IPS DF 4.7 (cell line): ENCODE data around the gene CDK19.
"Not testable (repeated sequence)": the region's sequence is repeated elsewhere in the genome, so short reads cannot be mapped to it uniquely, and the experiment has no call there.

Source experiments
- DNase-seq: peaks from one replicate; pipeline ENCODE4 v3.0.0-alpha.2; 2013; ENCODE audit warnings: low spot score; ENCODE audit errors: extremely low read depth

The CDK19 gene

DNA sequence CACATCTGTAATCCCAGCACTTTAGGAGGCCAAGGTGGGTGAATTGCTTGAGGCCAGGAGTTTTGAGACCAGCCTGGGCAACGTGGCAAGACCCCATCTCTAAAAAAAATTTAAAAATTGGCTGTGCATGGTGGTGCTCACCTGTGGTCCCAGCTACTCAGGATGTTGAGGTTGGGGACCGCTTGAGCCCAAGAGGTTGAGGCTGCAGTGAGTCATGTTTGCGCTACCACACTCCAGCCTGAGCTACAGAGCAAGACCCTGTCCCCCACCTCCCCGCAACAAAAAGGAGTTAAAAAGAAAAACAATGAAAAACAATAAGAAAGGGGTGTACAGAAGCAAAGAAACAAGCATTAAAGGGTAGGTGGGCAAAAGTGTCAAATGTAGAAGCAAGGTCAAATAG is 57.3 kb downstream of the CDK19 start:
- no peak for DNase-seq

DNA sequence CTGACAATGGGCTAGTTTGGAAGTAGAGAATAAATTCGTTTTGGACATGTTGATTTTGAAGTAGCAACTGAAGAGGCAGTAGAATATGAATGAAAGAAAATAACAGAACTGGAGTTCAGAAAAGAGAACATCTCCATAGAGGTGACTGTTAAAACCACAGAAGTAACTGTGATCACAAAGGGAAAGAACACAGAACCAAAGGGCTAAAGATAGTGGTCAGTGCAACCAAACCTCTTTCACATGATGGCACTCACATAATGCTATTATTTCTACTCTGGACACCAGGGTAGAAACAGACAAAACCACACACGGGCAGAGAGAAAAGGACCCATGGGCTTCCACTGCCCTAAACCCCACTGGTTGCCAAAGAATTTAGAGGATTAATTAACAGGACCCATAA is 58.5 kb downstream of the CDK19 start:
- DNase-seq: no peak

DNA sequence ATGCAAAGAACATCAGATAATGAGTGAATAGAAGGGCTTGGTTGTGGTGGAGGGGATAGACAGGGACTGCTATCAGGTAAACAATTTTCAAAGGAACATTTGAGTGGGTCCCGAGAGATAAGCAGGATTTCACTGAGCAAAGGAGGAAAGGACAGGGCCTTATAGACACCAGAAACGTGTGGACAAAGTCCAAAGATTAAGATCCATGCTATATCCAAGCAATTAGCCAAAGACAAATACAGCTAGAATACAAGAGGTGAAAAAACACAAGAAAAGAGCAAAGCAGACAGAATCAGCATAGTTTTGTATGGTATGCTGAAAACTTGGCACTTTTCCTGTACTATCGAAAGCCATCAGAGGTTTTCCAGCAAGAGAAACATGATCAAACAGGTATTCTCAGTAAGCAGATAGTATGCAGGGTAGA is 59.8 kb downstream of the CDK19 start:
- no peak for DNase-seq

DNA sequence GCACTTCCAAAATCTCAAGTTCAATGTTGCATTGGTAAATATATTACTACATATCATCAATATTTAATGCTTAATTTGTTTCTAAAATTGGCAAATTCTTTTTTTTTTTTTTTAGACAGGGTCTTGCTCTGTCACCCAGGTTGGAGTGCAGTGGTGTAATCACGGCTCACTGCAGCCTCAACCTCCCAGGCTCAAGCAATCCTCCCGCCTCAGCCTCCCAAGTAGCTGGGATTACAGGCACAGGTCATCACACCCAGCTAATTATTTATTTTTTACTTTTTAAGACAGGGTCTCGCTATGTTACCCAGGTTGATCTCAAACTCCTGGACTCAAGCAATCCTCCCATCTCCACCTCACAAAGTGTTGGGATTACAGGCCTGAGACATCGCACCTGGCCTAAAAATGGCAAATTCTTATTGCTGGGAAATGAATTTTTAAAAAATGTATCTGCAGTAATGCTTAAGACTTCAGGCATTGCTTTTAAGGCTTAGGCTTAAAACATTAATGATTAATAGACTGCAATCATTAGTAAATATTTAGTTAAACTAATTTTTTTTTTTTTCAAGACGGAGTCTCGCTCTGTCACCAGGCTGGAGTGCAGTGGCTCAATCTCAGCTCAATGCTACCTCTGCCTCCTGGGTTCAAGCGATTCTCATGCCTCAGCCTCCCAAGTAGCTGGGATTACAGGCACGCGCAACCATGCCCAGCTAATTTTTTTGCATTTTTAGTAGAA is 61.2 kb downstream of the CDK19 start:
- DNase-seq: not testable (repeated sequence)

DNA sequence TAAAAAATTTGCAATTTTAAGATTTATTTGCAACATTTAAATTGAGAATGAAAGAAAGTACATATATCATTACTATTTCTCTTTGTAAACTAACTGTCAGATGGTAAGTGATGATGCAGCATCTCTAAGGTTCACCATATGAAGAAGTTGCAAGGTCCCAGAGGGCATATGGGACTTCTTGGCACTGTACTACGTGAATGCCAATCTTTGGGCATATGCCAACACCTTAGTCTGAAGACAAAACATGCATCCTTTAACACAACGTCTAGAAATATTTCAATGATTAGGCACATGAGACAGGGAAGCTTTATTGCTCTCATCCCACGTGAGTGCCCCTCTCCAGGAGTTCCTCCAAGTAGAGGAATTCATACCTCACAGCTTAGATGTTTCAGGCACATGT is 66.8 kb downstream of the CDK19 start:
- no peak for DNase-seq

DNA sequence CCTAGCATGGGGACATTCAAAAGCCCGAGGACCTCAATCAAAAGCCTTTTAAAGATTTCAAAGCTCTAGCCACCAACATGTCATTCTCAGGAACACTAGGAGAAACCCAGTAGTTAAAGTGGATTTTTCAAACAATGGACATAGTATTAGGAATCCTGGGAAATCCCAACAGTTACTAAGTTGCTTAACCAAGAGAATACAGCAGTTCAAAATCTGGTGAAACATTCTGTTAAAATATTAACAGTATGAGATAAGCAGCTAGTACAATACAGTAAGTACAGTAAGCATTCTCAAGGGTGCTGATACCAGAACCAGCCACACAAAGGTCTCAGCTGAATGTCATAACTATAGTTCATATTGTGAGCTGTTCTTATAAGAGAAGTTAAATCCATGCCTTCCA is 68.6 kb downstream of the CDK19 start:
- DNase-seq: no peak

DNA sequence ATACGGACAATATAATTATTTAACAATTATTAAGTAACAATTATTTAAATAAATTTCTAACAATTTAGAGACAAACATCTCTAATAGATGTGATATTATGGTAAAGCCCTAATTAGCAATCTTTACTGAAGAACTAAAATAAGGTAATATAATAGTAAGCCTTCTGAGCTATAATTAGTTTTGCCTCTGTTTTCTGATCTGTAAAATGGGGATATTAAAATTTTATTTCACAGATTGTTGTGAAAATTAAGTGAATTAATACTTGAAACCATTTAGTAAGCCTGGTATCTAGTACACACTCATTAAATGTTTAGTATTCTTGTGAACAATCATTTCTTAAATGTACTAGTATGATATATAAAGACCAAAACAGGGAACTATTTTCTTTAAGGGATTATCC is 70.3 kb downstream of the CDK19 start:
- no peak for DNase-seq

DNA sequence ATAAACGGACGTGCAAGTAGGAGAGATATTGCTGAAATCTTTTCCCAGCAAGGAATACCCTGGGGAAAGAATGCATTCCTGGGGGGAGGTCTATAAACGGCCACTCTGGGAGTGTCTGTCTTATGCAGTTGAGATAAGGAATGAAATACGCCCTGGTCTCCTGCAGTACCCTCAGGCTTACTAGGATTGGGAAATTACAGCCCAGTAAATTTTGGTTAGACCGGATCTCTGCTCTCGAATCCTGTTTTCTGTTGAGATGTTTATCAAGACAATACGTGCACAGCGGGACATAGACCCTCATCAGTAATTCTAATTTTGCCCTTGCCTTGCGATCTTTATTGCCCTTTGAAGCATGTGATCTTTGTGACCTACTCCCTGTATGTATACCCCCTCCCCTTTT is 72.7 kb downstream of the CDK19 start:
- not testable (repeated sequence) for DNase-seq

DNA sequence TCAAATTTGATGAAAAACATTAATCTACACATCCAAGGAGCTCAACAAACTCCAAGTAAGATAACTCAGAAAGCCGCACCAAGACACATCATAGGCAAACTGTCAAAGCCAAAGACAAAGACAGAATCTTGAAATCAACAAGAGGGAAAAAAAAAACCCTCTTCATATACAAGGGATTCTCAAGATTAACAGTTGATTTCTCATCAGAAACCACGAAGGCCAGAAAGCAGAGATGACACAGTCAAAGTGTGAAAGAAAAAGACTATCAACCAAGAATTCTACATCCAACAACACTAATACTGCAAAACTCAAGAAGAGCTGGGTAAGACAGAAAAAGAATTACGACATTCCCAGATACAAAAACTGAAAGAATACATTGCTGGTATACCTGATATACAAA is 73.8 kb downstream of the CDK19 start:
- DNase-seq: no peak

DNA sequence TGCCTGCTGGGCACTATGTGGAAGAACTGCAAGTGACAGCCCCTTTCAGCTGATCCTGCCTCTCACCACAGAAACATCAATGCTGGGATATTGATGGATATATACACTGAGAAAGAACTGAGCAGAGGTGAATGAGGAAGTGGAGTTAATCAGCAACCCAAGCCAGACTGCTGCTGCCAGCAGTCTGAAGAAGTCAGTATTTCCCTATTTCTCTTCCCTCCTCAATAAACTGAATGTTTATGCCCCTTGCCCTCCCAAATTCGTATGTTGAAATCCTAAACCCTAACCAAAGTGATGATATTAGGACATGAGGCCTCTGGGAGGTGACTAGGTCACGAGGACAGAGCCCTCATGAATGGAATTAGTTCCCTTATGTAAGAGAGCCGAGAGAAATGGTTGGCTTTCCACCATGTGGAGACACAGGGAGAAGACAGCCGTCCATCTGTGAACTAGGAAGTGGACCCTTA is 76.3 kb downstream of the CDK19 start:
- no peak for DNase-seq

DNA sequence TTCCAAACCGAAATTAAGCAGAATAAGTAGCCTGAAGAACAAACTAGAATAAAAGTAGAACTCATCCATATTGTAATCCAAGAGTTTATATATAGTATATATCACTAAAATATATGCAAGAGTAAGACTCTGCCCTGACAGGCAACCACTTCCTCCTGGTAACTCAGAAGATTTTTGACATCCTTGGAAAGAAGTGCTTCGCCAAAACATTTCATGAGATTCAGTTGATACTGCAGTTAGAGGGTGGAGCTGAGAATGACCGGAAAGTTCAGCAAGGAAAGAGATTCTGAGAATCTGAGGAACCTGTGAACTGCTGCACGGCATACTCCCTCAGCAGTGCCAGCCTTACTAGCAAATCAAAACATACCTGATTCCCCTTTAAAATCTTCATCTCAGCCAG is 79.6 kb downstream of the CDK19 start:
- no peak for DNase-seq

DNA sequence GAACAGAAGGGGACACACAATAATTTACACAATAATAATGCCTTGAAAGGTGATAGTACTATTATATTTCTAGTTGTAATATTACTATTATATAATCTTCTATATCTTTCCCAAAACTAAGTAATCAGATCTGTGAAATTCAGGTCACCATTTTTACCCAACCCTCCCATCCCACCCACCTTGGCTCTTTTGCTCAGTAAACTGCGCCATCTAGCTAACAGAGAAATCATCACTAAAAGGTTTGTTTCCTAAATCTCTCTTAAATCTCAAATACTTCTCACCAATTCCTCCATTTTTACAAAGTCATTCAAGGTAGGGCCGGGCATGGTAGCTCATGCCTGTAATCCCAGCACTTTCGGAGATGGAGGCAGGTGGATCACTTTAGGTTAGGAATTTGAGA is 83.4 kb downstream of the CDK19 start:
- DNase-seq: no peak

DNA sequence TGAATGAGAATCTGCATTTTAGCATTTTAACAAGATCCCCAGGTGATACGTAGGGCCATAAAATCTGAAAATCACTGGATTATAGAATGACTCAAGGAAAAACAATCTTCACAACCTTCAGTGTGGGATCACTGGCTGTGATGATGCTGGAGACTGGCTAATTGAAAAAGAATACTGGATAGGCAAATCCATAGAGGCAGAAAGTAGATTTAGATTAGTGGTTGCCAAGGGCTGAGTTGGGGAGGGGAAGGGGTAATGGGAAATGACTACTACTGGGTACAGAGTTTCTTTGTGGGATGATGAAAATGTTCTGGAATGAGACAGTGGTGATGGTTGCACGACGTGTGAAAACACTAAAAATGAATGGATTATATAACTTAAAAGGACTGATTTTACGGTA is 84.1 kb downstream of the CDK19 start:
- no peak for DNase-seq

DNA sequence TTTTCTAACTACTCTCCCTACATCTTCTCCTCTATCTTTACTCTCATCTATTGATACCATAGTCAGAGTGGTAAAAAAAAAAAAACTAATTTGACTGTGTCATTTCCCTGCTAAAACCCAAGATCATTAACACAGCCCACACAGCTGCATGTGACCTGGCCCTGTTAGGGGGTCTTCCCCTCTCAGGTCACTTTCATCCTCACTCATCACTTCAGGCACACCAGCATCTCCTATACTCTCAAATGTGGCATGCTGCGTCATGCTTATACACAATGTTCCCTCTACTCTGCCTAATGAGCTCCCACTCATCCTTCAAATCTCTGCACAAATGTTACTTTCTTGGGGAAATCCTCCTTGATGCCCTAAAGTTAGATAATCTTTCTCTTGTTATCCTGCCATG is 86.8 kb downstream of the CDK19 start:
- DNase-seq: no peak

DNA sequence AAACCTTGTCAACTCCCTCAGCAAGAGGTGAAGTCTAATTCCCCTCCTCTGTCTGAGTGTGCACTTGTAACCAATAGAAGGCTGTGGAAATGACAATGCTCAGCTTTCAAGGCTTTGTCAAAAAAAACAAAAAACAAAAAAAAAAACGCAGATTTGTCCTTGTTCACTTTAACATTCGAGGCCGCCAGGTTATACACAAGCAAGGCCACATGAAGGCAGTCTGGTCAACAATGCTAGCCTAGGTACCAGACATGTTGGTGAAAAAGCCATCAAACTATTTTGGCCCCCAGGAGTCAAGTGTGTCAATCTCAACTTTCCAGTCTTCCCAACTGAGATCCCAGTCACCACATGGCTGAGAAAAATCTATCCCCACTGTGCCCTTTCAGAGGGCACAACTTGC is 92.3 kb downstream of the CDK19 start:
- no peak for DNase-seq

DNA sequence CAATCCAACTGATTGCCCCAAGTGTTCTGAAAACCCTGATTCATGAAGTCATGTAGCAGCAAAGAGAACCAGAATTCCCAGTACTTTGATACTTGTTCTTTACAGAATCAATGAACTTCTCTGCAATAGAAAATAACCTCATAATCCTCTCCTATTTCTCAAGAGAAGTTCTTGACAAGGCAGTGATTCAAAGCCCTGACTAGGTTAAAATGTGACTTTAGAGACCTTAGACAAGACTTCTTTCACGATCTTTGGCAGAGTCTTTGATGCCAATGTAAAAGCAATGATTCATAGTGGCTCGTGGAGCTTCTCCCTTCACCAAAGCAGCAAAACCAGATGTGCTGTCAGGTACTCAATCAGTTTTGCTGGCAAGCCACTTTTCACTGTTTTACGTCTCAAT is 95.2 kb downstream of the CDK19 start:
- DNase-seq: no peak

DNA sequence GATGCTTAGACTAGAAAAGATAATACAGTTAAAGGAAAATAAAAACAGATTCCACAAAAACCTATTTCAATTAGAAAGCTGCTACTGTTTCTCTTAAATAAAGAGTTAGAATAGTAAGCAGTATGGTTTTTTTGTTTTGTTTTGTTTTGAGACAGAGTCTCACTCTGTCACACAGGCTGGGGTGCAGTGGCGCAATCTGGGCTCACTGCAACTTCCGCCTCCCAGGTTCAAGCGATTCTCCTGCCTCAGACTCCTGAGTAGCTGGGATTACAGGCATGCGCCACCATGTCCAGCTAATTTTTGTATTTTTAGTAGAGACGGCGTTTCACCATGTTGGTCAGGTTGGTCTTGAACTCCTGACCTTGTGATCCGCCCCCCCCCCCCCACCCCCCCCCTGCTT is 95.7 kb downstream of the CDK19 start:
- not testable (repeated sequence) for DNase-seq

DNA sequence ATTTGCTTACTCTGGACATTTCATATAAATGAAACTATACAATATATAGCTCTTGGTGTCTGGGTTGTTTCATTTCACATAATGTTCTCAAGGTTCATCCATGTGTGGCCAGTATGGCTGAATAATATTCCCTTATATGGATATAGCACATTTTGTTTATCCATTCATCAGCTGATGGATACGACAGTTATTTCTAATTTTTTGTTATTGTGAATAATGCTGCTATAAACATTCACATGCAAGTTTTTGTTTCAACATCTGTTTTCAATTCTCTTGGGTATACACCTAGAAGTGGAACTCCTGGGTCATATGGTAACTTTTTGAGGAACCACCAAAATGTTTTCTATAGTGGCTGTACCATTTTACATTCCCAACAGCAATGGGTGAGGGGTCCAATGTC is 101.1 kb downstream of the CDK19 start:
- DNase-seq: no peak

DNA sequence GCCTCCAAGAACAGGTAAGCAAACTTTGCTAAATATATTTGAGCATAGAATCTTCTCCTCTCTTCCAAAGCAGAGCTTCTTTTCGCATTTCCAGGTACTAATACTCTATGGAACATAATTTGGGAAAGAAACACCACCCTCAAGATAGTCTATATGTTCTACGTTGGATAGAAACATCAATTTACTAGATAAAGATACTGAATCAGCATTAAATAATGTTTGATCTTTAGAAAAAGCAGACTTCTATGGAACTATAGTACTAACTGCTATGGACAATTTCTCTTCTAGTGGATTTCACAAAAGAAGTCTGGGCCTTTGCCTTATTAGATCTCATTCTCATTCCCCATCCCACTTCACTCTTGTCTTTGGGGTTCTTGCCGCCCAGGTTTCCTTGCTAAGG is 103.0 kb downstream of the CDK19 start:
- no peak for DNase-seq

DNA sequence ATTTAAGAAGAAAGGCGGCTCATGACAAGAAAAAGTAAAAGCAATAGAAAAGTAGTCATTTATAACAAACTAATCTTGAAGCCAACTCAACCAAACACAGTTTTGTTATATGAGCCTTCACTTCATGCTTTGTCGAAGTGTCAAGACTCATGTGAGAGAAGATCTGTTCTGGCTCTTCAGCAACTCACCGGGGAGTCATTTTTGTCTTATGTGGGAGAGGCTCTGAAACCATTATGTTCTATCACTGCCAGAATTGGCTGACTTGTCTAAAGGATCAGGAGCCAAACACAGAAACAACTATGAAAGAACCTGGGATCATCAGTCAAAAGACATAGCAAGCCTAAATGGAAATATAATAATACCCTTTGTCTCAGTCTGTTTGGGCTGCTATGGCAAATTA is 105.2 kb downstream of the CDK19 start:
- no peak for DNase-seq

DNA sequence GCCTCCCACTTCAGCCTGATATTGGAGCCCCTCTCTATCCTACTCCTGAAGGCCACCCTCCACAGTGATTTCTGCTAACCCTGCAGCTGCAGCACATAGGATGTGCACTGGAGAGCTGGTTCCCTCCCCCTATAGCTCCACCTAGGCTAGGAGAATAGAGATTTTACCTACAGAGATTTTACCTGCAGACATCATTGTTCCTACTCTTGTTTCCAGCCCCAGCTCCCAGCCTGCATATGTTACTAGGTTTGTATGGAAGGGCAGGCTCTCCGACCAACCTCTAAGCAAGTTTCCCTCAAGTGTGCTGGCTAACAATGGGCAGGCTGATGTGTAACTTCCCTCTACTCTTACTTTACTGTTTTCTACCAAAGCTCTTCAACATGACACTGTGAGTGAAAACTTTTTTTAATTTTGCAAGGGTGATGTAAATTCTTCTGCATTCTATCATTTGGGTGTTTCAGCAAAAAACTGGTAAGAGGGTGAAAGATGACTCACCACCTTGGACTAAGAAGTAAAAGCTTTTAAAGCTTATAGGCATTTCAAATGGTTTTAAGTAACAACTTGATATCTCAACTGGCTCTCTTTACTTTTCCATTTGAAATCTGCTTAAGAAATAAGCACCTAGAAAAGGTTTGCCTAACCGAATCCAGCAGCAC is 106.8 kb downstream of the CDK19 start:
- DNase-seq: no peak

DNA sequence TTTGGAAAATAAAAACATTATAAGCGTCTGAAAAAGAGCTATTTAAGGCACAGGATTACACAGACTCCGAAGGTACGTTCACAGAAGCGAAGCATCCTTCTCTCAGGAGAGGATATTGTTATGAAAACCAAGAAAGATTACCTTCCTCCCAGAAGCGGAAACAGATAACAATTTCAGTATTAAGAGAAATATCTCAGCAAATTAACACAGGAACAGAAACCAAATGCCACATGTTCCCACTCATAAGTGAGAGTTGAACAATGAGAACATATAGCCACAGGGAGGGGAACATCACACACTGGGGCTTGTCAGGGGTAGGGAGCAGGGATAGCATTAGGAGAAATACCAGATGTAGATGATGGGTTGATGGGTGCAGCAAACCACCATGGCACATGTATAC is 109.7 kb downstream of the CDK19 start:
- DNase-seq: no peak

DNA sequence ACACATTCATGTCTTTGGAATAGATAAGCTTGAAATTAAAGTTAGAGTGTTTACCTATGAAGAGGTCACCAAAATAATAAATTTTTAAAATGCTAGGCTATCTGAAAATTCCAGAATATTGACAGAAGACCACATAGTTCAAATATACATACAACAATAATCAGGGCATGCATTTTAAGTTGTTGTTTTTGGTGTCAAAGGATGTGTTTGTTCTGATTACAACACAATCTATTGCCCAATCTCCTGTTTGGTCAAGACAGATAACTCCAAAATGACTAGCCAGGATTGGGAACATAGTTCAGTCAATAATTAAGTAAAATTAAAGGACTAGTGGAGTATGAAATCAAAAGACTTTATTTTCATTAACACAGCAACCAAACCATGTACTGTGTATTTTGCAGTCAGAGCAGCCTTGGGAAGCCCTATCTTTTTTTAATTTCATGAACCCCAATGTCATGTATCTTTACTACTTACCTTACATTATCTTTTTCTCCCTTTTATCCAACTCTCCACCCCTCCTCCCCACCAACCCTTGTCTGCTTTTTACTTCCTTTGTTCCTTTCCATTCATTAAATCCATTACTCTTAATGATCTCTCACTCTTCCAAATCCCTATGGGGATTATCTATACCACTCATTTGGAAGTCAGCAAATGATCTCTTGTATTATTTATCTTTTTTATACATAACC is 111.2 kb downstream of the CDK19 start:
- DNase-seq: no peak
